A204.1 (cell line): ENCODE measurements around the gene EFTUD2.

ENCODE experiments used
- FAIRE-seq: peaks from 2 replicates; lab custom pipeline; 2012; peaks lifted over from hg19 to GRCh38; lab: Jason Lieb, UNC

EFTUD2 gene

DNA sequence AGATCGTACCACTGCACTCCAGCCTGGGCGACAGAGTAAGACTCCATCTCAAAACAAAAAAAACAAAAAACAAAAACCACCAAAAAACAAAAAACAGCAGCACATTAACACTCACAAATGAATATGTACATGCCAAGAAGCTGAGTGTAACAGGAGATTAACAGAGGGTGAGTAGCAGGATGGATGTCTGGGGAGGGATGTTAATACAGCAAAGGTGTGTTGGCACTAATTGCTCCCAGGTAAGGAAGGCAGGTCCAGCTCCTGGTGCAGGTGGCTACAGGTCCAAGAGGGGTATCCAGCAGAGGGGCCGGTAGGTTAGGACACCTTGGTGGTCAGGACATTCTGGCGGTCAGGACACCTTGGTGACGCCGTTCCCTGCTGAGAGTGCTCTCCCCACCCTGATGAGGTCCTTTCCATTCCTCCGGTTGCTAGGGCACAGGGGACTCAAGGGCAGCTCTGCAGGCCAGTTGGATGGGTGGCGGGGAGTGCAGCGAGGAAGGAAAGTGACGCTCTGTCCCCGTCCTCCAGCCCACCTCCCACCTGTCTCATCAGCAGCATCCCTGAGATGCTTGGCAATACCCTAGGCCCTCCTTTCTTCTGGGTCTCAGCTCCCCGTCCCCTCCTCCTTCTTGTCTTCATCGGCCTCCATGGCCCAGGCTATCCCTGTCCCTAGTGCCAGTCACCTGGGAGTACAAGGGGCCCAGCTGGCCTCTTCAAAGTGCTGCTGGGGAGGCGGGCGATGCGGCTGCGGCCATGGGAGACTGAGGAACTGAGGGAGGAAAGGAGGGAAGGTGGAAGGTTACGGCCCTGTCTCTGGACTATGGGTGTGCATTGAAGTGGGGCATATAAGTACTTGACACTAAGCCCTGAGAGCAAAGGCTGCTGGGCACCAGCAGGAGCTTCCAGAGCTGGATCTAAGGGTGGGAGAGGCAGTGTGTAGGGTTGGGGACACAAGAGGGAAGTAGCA, 26.8 kb upstream of the EFTUD2 start:
- FAIRE-seq, result no peak

- FAIRE-seq, result no peak
Observed at GRCh38 chr17:44924107-44924544, 24.9 kb upstream of the EFTUD2 start.

- no peak for FAIRE-seq
Observed at GRCh38 chr17:44922746-44923470, 23.7 kb upstream of the EFTUD2 start.

DNA sequence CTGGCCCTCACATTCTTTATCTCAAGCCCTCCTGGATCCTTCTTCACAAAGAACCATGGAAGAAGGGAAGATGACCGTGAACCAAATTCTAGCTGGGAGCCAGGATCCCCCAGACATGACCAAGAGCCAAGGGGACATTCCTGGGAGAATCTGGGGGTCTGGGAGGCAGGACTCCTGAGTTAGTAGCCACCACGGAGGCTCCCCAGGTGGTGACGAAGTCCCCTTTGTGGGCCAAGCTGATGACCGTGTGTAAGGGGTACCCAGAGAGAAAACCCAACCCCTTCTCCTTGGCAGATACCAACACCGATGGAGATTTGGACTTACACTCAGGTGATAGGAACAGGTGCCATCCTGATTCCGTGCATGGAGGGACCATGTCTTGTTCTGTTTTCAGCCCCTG, 22.9 kb upstream of the EFTUD2 start:
- FAIRE-seq, result no peak

DNA sequence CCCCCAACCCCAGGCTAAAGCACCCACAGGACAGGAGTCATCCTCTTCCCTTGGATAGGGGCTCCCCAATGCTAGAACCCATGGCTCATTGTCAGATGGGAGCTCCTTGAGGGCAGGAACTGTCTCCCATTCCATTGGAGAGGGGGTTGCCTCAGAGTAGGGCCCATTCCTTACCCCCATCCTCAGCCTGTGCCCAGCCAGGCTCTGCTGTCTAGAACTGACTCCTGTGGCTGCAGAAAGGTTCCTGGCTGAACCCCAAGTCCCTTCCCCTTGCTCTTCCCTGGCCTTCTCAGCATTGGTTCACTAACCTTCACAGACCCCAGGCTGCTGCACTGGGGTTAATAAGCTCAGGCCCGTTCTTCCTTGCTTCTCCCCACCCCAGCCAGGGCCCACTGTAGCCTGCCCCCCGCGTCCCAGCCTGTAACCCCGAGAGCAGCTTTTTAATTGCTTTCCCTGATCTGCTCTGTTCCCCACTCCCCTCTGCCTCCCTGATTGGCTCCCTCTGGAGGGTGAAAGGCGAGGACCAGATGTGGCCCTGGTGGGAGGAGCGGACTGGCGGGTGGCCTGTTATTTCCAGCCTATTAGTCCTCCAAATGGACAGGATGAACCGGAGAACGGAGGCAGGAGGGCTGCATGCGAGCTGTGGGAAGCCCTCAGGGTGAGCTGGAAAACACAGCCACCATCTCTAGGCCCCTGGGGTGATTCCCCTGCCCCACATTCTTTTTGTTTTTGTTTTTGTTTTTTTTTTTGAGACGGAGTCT, 22.1 kb upstream of the EFTUD2 start:
- no peak for FAIRE-seq

- no peak for FAIRE-seq
Observed at GRCh38 chr17:44920565-44920940, 21.3 kb upstream of the EFTUD2 start.

DNA sequence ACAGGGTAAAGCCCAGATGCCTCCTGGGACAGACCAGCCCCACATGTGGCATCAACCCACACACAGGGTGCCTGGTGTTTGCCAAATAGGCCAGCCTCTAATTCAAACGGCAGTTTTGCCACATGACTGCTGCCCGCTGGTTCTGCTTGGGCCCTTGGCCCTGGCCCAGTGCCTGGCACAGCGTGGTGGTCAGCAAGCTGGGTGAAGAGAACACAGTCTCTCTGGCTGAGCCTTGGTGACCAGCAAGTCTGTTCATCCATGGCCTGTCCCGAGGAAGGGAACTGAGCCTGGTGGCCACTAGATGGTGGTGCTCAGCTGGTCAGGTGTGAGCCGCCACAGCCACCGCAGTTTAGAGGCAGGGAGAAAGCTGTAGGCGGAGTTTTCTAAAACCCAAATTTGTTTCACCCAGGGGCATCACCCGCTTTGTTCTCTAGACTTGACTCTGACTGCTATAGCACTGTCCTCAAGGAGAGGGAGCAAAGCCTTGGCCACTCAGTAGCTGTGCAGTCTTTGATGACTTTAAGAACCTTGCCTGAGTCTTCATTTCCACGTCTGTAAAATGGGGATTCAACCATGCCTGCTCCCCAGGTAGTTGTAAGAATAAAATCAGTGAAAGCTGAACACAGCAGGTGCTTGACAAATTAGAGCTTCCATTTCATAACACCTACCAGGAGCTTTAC, 20.8 kb upstream of the EFTUD2 start:
- FAIRE-seq, result peak; percentile 91

DNA sequence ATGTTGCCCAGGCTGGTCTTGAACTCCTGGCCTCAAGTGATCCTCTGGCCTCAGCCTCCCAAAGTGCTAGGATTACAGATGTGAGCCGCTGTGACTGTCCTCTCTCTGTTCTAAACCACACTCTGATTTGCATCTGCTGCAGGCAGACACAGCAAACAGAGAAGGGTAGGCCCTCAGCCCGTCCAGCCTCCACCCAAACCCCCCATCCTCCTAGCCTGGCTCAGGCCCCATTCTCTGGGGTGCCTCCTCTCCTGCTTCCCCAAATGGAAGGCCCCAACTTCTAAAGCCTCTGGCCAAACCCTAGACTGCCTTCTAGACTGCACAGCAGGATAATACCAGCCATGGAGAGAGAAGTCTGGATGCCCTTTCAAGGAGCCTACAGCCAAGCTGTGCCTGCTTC, 20.2 kb upstream of the EFTUD2 start:
- FAIRE-seq, result no peak

- no peak for FAIRE-seq
Observed at GRCh38 chr17:44918006-44918405, 18.8 kb upstream of the EFTUD2 start.

GRCh38 chr17:44917456-44917855, 18.2 kb upstream of the EFTUD2 start:
- FAIRE-seq, result no peak

GRCh38 chr17:44916781-44917241, 17.6 kb upstream of the EFTUD2 start:
- FAIRE-seq, result no peak

DNA sequence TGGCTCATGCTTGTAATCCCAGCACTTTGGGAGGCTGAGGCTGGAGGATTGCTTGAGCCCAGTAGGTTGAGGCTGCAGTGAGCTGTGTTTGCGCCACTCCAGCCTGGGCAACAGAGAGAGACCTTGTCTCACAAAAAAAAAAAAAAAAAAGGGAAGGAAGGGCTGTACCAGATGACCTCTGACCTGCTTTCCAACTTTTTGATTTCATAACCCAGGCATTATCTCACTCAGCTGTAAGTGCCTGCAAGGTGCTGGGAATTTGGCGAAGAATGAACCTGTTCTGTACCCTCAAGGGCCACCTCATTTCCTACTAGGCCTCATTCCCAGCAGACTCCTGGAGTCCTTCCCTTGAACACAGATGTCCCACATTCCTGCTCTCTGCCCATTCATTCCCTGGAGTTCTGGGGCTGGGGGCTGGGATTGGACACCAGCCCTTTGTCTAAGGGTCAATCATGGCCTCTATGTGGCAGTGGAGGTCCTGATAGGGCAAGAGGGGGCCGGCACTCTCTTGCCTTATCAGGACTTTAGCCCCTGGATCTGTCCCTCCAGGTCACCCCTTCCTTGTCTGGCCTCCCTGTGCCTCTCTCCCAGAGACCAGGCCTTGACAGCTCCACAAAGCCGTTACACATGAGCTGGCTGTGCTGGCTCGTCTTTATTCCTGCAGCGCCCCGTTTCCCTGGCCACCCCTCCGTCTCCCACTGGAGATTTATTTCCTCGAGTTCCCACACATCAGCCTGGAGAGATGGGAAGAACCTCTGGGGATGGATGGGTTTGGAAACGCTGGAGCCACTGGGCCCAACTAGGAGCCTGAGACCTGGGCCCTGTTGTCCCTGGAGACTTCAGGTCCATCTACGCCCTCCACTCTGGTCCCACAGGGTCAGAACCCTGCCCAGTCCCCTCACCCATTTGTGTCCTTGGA, 16.9 kb upstream of the EFTUD2 start:
- no peak for FAIRE-seq

- no peak for FAIRE-seq
Observed at GRCh38 chr17:44915321-44915726, 16.1 kb upstream of the EFTUD2 start, which contains the start of gene GFAP. Gene GFAP, minus strand, starts transcription at chr17:44915500. Its CDS starts 14 bp downstream, at chr17:44915486.

DNA sequence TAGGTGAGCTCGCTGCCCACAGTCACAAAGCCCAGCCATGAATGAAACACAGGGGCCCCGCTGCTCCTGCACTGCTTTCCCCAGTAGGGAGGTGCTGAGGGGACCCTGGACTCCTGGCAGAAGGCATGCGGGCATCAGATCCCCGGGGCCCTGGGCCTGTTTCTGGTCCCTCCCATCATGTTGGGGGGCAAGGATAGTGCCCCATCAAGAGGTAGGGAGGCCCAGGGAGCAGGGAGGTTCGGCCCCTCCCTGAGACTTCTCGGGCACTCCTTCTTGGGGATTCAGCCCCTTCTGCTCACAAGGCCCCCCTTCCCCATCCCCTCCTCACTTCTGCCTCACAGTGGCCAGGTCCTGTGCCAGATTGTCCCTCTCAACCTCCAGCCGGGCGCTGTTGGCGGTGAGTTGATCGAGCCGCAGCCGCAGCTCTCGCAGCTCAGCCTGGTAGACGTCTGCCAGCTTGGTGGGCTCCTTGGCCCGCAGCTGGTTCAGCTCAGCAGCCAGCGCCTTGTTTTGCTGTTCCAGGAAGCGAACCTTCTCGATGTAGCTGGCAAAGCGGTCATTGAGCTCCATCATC, 15.5 kb upstream of the EFTUD2 start:
- FAIRE-seq, result no peak

DNA sequence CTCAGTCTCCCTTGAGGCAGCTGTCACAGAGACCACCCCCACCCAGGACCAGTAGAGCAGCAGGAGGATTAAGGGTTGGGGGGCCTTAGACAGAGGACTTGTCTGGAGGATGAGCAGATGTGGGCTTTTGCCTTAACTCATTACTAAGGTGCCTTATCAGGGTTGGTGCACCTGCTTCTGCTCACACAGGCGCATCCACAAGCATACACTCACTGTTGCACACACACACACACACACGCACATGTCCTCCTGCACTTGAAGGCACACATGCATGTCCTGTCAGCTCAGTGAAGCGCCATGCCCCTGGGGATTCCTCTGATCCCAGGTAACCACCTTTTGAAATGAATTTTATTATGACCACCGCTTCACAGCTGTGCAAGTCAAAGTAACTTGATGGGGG, 14.9 kb upstream of the EFTUD2 start:
- FAIRE-seq, result no peak

DNA sequence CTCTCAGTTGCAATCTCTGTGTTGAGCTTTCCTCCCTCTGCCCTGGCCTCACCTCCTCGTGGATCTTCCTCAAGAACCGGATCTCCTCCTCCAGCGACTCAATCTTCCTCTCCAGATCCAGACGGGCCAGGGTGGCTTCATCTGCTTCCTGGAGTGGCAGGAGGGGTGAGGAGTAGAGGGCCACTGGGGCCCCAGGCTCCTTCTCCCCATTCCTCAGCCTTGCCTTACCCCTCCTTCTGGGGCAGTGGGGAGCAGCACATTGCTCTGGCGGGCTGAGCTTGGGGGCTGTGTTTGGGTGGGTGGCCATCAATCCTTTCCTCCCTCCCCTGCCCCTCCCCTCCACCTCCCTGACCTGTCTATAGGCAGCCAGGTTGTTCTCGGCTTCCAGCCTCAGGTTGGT, 14.4 kb upstream of the EFTUD2 start:
- FAIRE-seq, result no peak

DNA sequence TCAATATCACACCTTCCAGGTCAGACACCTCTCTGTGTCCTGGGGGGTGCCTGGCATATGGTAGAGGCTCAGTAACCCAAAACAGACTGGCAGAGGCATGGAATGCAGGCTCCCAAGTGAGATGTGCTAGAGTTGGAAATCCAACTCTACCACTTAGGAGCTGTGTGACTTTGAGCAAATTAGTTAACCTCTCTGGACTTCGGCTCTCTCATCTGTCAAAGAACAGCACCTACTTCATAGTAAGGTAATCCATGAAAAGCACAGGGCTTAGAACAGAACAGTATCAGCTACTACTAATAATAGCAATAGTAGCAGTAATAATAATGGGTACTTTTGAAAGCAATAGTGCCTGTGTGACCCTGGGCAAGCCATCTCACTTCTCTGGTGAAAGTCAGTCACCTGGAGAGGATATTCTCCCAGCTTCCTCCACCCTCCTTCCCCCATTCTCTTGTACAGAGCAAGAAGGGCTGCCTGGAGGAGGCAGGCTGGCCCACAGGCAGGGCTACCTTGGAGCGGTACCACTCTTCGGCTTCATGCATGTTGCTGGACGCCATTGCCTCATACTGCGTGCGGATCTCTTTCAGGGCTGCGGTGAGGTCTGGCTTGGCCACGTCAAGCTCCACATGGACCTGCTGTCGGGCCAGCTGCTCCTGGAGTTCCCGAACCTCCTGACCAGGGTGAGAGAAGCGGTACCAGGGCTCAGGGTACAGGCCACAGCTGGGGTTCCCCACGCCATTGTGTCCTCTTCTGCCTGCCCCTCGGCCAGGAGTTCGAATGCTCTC, 13.7 kb upstream of the EFTUD2 start:
- FAIRE-seq, result no peak

DNA sequence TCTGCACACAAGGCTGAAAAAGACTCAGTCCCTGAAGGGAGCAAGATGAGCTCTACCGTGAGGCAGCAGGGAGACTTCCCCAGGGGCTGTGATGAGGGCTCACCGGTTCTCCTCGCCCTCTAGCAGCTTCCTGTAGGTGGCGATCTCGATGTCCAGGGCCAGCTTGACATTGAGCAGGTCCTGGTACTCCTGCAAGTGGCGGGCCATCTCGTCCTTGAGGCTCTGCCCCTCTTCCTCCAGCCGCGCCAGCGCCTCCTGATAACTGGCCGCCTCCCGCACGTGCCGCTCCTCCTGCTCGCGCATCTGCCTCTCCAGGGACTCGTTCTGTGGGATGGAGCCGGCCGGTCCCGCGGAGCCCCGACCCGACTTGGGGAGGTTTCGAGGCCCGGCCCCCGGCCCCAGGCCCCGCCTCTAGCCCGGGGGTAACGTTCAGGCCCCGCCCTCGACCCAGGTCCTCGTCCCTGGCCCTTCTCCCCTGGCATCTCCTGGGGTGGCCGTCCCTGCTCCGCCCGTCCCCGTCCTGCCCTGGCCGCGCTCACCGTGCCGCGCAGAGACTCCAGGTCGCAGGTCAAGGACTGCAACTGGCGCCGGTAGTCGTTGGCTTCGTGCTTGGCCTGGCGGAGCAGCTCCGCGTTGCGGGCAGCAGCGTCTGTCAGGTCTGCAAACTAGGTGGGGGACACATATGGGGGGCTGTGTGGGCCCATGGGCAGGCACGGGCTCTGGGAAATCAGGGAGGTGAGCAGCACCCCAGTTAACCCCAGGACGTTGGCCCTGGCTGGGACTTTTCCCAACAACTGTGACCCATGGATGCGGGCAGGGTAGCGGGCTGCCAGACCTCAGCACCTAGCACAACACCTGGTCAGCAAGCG, 12.1 kb upstream of the EFTUD2 start:
- FAIRE-seq, result no peak
